Keratinocyte (primary cell): ENCODE results near the gene DTD1.

ENCODE experiments used
- CTCF ChIP-seq, 3 experiments: IDR thresholded peaks in 1 of 3; conservative IDR thresholded peaks in 1 of 3; optimal IDR thresholded peaks in 1 of 3; 2 replicates in 2 of 3; 3 replicates in 1 of 3; pipeline versions ENCODE3 to v1.5.1; 2011; ENCODE audit warnings: low read length in 3 of 3, mild to moderate bottlenecking in 3 of 3, moderate library complexity in 2 of 3, control low read depth in 1 of 3, inconsistent platforms in 1 of 3; ENCODE audit not compliant: insufficient read depth in 2 of 3; ENCODE audit errors: extremely low read depth in 1 of 3
- EZH2 ChIP-seq: IDR thresholded peaks from one replicate; pipeline ENCODE4 v1.6.1; 2012; ENCODE audit warnings: inconsistent platforms, mild to moderate bottlenecking, low read length, moderate library complexity

- TF ChIP-seq CTCF (optimal IDR thresholded peaks at IDR 0.05 in 1 of 3, IDR thresholded peaks at IDR 0.05 in 1 of 3, conservative IDR thresholded peaks at IDR 0.05 in 1 of 3; ENCODE audit: extremely low read depth in 1 of 3, insufficient read depth in 2 of 3, low read length in 3 of 3) (no peak), EZH2 (no peak)
Measured at GRCh38 chr20:18811904-18812303, 224.1 kb downstream of the DTD1 start.
